ENCODE results near the gene ZNF232. TPM values are rescaled to one million over a fixed set of nuclear protein-coding genes. Genes with fewer than 3 reads are reported as not detected.
"Not testable (repeated sequence)": the region's sequence is repeated elsewhere in the genome, so short reads cannot be mapped to it uniquely, and the experiment has no call there.

Gene ZNF232
- total RNA-seq, 1 experiment from 2014 or later = 7.5 TPM

GRCh38 chr17:5135726-5136579, 24.3 kb upstream of the ZNF232 start:
- Mint-ChIP-seq H3K9me3 (ENCODE audit: unreplicated experiment) (no peaks in the 10 kb centered on the region), H3K4me3 (ENCODE audit: unreplicated experiment) (no peak overlapping the region), H3K27ac (ENCODE audit: unreplicated experiment) (no peak overlapping the region), H3K36me3 (ENCODE audit: insufficient read depth, unreplicated experiment) (no peaks in the 10 kb centered on the region), H3K27me3 (ENCODE audit: insufficient read depth, unreplicated experiment) (no peaks in the 10 kb centered on the region), H3K4me1 (ENCODE audit: low read depth, unreplicated experiment) (no peaks in the 10 kb centered on the region)
- DNase-seq = no peak
- ChIA-PET CTCF (no interaction called here), POLR2A (no interaction called here)
- Histone ChIP-seq H3K4me3 (ENCODE audit: low read depth, low read length) (no peak overlapping the region), H3K9me3 (no peaks in the 10 kb centered on the region), H3K4me1 (no peaks in the 10 kb centered on the region), H3K27me3 (replicated peaks; ENCODE audit: control insufficient read depth, insufficient read depth, low read length) (no peaks in the 10 kb centered on the region), H3K36me3 (ENCODE audit: control insufficient read depth, insufficient read depth, low read length) (no peaks in the 10 kb centered on the region)
- no TSS peak for BruUV-seq (replicated peaks)
- TF ChIP-seq, protein P1, sequence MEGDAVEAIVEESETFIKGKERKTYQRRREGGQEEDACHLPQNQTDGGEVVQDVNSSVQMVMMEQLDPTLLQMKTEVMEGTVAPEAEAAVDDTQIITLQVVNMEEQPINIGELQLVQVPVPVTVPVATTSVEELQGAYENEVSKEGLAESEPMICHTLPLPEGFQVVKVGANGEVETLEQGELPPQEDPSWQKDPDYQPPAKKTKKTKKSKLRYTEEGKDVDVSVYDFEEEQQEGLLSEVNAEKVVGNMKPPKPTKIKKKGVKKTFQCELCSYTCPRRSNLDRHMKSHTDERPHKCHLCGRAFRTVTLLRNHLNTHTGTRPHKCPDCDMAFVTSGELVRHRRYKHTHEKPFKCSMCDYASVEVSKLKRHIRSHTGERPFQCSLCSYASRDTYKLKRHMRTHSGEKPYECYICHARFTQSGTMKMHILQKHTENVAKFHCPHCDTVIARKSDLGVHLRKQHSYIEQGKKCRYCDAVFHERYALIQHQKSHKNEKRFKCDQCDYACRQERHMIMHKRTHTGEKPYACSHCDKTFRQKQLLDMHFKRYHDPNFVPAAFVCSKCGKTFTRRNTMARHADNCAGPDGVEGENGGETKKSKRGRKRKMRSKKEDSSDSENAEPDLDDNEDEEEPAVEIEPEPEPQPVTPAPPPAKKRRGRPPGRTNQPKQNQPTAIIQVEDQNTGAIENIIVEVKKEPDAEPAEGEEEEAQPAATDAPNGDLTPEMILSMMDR (IDR thresholded peaks at IDR 0.05; ENCODE audit: insufficient read depth in 1 of 2, low read depth in 1 of 2, low read length in 1 of 2, severe bottlenecking in 1 of 2, unreplicated experiment in 1 of 2) = no peak
- intact Hi-C loops (cut with micrococcal nuclease; ENCODE audit: unreplicated experiment) = no loop called here

DNA sequence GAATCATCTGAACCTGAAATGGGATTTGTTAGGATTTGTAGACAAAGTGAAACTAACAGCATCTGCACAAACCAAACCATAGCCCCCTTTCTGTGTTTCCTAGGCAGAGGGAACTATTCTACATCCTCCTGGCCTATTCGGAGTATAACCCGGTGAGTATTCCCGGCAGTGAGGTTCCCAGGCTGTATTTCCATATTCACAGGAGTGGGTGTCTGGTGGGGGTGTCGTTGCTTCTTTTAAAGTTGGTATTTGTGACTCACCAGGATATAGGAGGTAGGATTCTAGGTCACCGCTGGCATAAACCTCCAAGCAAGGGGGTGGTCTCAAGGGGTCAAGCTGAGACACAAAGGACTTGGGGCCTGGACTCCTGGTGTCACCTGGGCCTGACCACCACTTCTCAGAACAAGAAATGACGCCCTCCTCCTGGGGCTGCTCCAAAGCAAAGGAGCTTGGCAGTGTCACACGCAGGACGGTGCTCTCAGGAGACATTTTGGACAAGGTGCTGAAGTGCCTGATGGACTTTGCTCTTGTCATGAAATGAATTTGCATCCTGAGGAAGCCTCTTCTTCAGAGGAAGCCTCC, 23.5 kb upstream of the ZNF232 start:
- CTCF ChIA-PET; H3K27ac Mint-ChIP-seq (ENCODE audit: unreplicated experiment); H3K36me3 ChIP-seq (ENCODE audit: control insufficient read depth, insufficient read depth, low read length); H3K4me1 ChIP-seq; H3K4me1 Mint-ChIP-seq (ENCODE audit: low read depth, unreplicated experiment); DNase-seq; POLR2A ChIA-PET; intact Hi-C loops (cut with micrococcal nuclease; ENCODE audit: unreplicated experiment); H3K27me3 ChIP-seq (replicated peaks; ENCODE audit: control insufficient read depth, insufficient read depth, low read length); BruUV-seq (replicated peaks); H3K27me3 Mint-ChIP-seq (ENCODE audit: insufficient read depth, unreplicated experiment); H3K4me3 Mint-ChIP-seq (ENCODE audit: unreplicated experiment); H3K9me3 ChIP-seq; H3K4me3 ChIP-seq (ENCODE audit: low read depth, low read length); H3K9me3 Mint-ChIP-seq (ENCODE audit: unreplicated experiment); H3K36me3 Mint-ChIP-seq (ENCODE audit: insufficient read depth, unreplicated experiment): not testable (repeated sequence)

GRCh38 chr17:5134571-5134970, 22.9 kb upstream of the ZNF232 start:
- H3K27ac Mint-ChIP-seq (ENCODE audit: unreplicated experiment); H3K27me3 Mint-ChIP-seq (ENCODE audit: insufficient read depth, unreplicated experiment); DNase-seq; CTCF ChIA-PET; H3K9me3 ChIP-seq; BruUV-seq (replicated peaks); H3K4me1 Mint-ChIP-seq (ENCODE audit: low read depth, unreplicated experiment); H3K27me3 ChIP-seq (replicated peaks; ENCODE audit: control insufficient read depth, insufficient read depth, low read length); H3K9me3 Mint-ChIP-seq (ENCODE audit: unreplicated experiment); POLR2A ChIA-PET; intact Hi-C loops (cut with micrococcal nuclease; ENCODE audit: unreplicated experiment); H3K4me1 ChIP-seq; H3K36me3 ChIP-seq (ENCODE audit: control insufficient read depth, insufficient read depth, low read length); H3K36me3 Mint-ChIP-seq (ENCODE audit: insufficient read depth, unreplicated experiment); H3K4me3 Mint-ChIP-seq (ENCODE audit: unreplicated experiment); H3K4me3 ChIP-seq (ENCODE audit: low read depth, low read length): not testable (repeated sequence)

DNA sequence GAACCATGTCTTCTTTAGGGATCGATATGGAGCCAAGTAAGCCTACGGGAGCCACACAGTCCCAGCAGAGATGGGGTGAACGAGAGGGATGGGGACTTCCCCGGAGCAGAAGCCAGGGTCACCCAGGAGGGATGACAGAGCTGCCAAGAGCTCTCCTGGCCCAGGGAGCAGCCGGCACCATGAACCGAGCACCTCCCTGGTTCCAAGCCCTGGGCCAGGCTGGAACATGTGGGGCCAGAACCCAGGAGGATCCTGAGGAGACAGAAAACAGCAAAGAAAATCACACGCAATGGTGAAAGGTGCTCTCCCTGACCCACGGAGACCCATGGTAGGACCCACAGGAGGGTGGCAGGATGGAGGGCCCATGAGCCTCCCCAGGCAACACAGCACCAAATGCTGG, 22.3 kb upstream of the ZNF232 start:
- H3K9me3 ChIP-seq; H3K36me3 ChIP-seq (ENCODE audit: control insufficient read depth, insufficient read depth, low read length); intact Hi-C loops (cut with micrococcal nuclease; ENCODE audit: unreplicated experiment); H3K4me3 Mint-ChIP-seq (ENCODE audit: unreplicated experiment); H3K4me3 ChIP-seq (ENCODE audit: low read depth, low read length); H3K36me3 Mint-ChIP-seq (ENCODE audit: insufficient read depth, unreplicated experiment); POLR2A ChIA-PET; H3K4me1 ChIP-seq; CTCF ChIA-PET; H3K27me3 ChIP-seq (replicated peaks; ENCODE audit: control insufficient read depth, insufficient read depth, low read length); H3K27ac Mint-ChIP-seq (ENCODE audit: unreplicated experiment); H3K4me1 Mint-ChIP-seq (ENCODE audit: low read depth, unreplicated experiment); H3K9me3 Mint-ChIP-seq (ENCODE audit: unreplicated experiment); BruUV-seq (replicated peaks); H3K27me3 Mint-ChIP-seq (ENCODE audit: insufficient read depth, unreplicated experiment); DNase-seq: not testable (repeated sequence)

All from Caco-2 (cell line).